SU-DHL-6 (cell line): Measurements from ENCODE around the gene PIK3R6.
"Not testable (repeated sequence)": the region's sequence is repeated elsewhere in the genome, so short reads cannot be mapped to it uniquely, and the experiment has no call there.

Source experiments
- CTCF ChIP-seq: fragments of 200-600 bp; sonication (generic); IDR thresholded peaks from one replicate; pipeline ENCODE4 v1.5.1; 2017; ENCODE audit warnings: antibody characterized with exemption, mild to moderate bottlenecking, low read length, moderate library complexity; ENCODE audit not compliant: insufficient read depth, poor library complexity, severe bottlenecking
- EZH2phosphoT487 ChIP-seq: fragments of 200-600 bp; sonication (generic), shearing (Covaris generic); conservative IDR thresholded peaks from 2 replicates; pipeline ENCODE4 v1.6.1; 2018; ENCODE audit warnings: mild to moderate bottlenecking, antibody characterized with exemption, low read length, moderate library complexity, mixed read lengths

GRCh38 chr17:8856205-8856603 is 11.3 kb downstream of the PIK3R6 start:
- TF ChIP-seq CTCF, EZH2phosphoT487: not testable (repeated sequence)
